IPS DF 6.9 (cell line): ENCODE measurements around the gene DYNLT1.

ENCODE experiments used
- DNase-seq: peaks from one replicate; pipeline ENCODE4 v3.0.0-alpha.2; 2013; ENCODE audit warnings: low read depth, low spot score
- H3K27ac ChIP-seq: one replicate; pipeline ENCODE4 v1.5.1; 2013; ENCODE audit warnings: low read length, control low read depth
- H3K27me3 ChIP-seq: 2 replicates; pipeline ENCODE4 v1.6.1; 2013; ENCODE audit warnings: mild to moderate bottlenecking, low read length; ENCODE audit not compliant: control insufficient read depth, insufficient read depth
- H3K36me3 ChIP-seq: 2 replicates; pipeline ENCODE4 v1.6.1; 2013; ENCODE audit warnings: low read length; ENCODE audit not compliant: control insufficient read depth, insufficient read depth
- H3K4me1 ChIP-seq: 2 replicates; pipeline ENCODE4 v1.6.1; 2013; ENCODE audit warnings: low read length; ENCODE audit not compliant: control insufficient read depth, insufficient read depth
- H3K4me3 ChIP-seq: 2 replicates; pipeline ENCODE4 v1.5.1; 2013; ENCODE audit warnings: mild to moderate bottlenecking, low read length
- H3K9me3 ChIP-seq: 2 replicates; pipeline ENCODE4 v1.6.1; 2013; ENCODE audit warnings: low read length, inconsistent platforms; ENCODE audit not compliant: control insufficient read depth, insufficient read depth
- WGBS: extraction: QIAGEN DNeasy Blood & Tissue Kit; methylation state at CpG from one replicate; pipeline ENCODE4 v1.1.7; 2013; ENCODE audit warnings: mixed read lengths, missing lambda C conversion rate; ENCODE audit not compliant: insufficient read length, insufficient coverage; 5-methylcytosine and 5-hydroxymethylcytosine counted together

DYNLT1 gene

GRCh38 chr6:158593670-158594069 is 50.9 kb downstream of the DYNLT1 start:
- Histone ChIP-seq H3K36me3 (peaks cover 15% of the 10 kb centered on the region; the same call in 1 of the 2 replicates), H3K4me1 (no peaks in the 10 kb centered on the region)

GRCh38 chr6:158591810-158592209 is 52.7 kb downstream of the DYNLT1 start:
- no peak overlapping the region for H3K27ac ChIP-seq
- no peaks in the 10 kb centered on the region for H3K4me1 ChIP-seq
- no peak for DNase-seq
- no CpG with 5 or more reads among the region's 4 CpGs for WGBS
- no peaks in the 10 kb centered on the region for H3K27me3 ChIP-seq
- no peaks in the 10 kb centered on the region for H3K9me3 ChIP-seq
- H3K36me3 ChIP-seq: peaks cover 20% of the 10 kb centered on the region
- H3K4me3 ChIP-seq: no peak overlapping the region

More at GRCh38 chr6:158593670-158594069, 50.9 kb downstream of the DYNLT1 start:
- WGBS: no CpG with 5 or more reads among the region's 3 CpGs
- H3K27ac ChIP-seq: no peak overlapping the region
- no peaks in the 10 kb centered on the region for H3K9me3 ChIP-seq
- no peaks in the 10 kb centered on the region for H3K27me3 ChIP-seq
- H3K4me3 ChIP-seq: no peak overlapping the region
- DNase-seq: no peak

- peaks cover 21% of the 10 kb centered on the region for H3K36me3 ChIP-seq
- no peak for DNase-seq
- H3K9me3 ChIP-seq: no peaks in the 10 kb centered on the region
- H3K4me3 ChIP-seq: no peak overlapping the region
- no peaks in the 10 kb centered on the region for H3K4me1 ChIP-seq
- no peak overlapping the region for H3K27ac ChIP-seq
- H3K27me3 ChIP-seq: no peaks in the 10 kb centered on the region
- WGBS: no CpG with 5 or more reads among the region's 7 CpGs
Measured at GRCh38 chr6:158591134-158591809, 53.3 kb downstream of the DYNLT1 start.

- DNase-seq: no peak
- WGBS: no CpG with 5 or more reads among the region's 8 CpGs
- Histone ChIP-seq H3K27me3 (no peaks in the 10 kb centered on the region), H3K9me3 (no peaks in the 10 kb centered on the region), H3K4me1 (no peaks in the 10 kb centered on the region), H3K27ac (no peak overlapping the region), H3K4me3 (no peak overlapping the region), H3K36me3 (peaks cover 24% of the 10 kb centered on the region)
Measured at GRCh38 chr6:158589366-158589765, 55.2 kb downstream of the DYNLT1 start.

- no peak overlapping the region for H3K4me3 ChIP-seq
- no CpG with 5 or more reads among the region's 8 CpGs for WGBS
- DNase-seq: no peak
- H3K4me1 ChIP-seq: no peaks in the 10 kb centered on the region
- H3K27ac ChIP-seq: no peak overlapping the region
- peaks cover 24% of the 10 kb centered on the region for H3K36me3 ChIP-seq
- H3K9me3 ChIP-seq: no peaks in the 10 kb centered on the region
- no peaks in the 10 kb centered on the region for H3K27me3 ChIP-seq
Measured at GRCh38 chr6:158586652-158587051, 57.9 kb downstream of the DYNLT1 start.
